Measurements from ENCODE around the gene CD248. TPM values are rescaled to one million over a fixed set of nuclear protein-coding genes. Genes with fewer than 3 reads are reported as not detected.
A peak's percentile ranks its signal among the peaks of the same experiment; 100 is the strongest.
"Not testable (repeated sequence)": the region's sequence is repeated elsewhere in the genome, so short reads cannot be mapped to it uniquely, and the experiment has no call there.

Gene CD248
- total RNA-seq, 1 experiment from 2014 or later: not detected

GRCh38 chr11:66329165-66329673 is 12.4 kb upstream of the CD248 start:
- DNase-seq (ENCODE audit: low read depth): no peak

- peak; percentile 80 for DNase-seq (ENCODE audit: low read depth)
Measured at GRCh38 chr11:66328302-66329144, 11.7 kb upstream of the CD248 start.

GRCh38 chr11:66328031-66328301 is 11.1 kb upstream of the CD248 start:
- DNase-seq (ENCODE audit: low read depth): no peak

- peak; percentile 66 for DNase-seq (ENCODE audit: low read depth)
Measured at GRCh38 chr11:66327171-66328030, 10.6 kb upstream of the CD248 start.

- no peak for DNase-seq (ENCODE audit: low read depth)
Measured at GRCh38 chr11:66326261-66327111, 9.6 kb upstream of the CD248 start.

GRCh38 chr11:66325263-66325671 is 8.4 kb upstream of the CD248 start:
- no peak for DNase-seq (ENCODE audit: low read depth)

GRCh38 chr11:66324664-66325063 is 7.8 kb upstream of the CD248 start:
- no peak for DNase-seq (ENCODE audit: low read depth)

GRCh38 chr11:66323684-66324083 is 6.8 kb upstream of the CD248 start:
- no peak for DNase-seq (ENCODE audit: low read depth)

GRCh38 chr11:66322732-66323427 is 6.0 kb upstream of the CD248 start:
- no peak for DNase-seq (ENCODE audit: low read depth)

GRCh38 chr11:66321606-66322005 is 4.8 kb upstream of the CD248 start:
- no peak for DNase-seq (ENCODE audit: low read depth)

GRCh38 chr11:66320748-66321147 is 3.9 kb upstream of the CD248 start:
- not testable (repeated sequence) for DNase-seq (ENCODE audit: low read depth)

- not testable (repeated sequence) for DNase-seq (ENCODE audit: low read depth)
Measured at GRCh38 chr11:66320289-66320688, 3.4 kb upstream of the CD248 start.

- DNase-seq (ENCODE audit: low read depth): no peak
Measured at GRCh38 chr11:66318600-66318970, 1.7 kb upstream of the CD248 start.

- no peak for DNase-seq (ENCODE audit: low read depth)
Measured at GRCh38 chr11:66317723-66318599, 1.1 kb upstream of the CD248 start.

- DNase-seq (ENCODE audit: low read depth): no peak
Measured at GRCh38 chr11:66317322-66317722, 478 bp upstream of the CD248 start.

- DNase-seq (ENCODE audit: low read depth): no peak
Measured at GRCh38 chr11:66315921-66316811, 678 bp downstream of the CD248 start.

GRCh38 chr11:66315498-66315885 is 1.4 kb downstream of the CD248 start:
- no peak for DNase-seq (ENCODE audit: low read depth)

- no peak for DNase-seq (ENCODE audit: low read depth)
Measured at GRCh38 chr11:66314561-66315497, 2.0 kb downstream of the CD248 start.
